Measurements from ENCODE around the gene CECR2.
"Not testable (repeated sequence)": the region's sequence is repeated elsewhere in the genome, so short reads cannot be mapped to it uniquely, and the experiment has no call there.

Gene CECR2

DNA sequence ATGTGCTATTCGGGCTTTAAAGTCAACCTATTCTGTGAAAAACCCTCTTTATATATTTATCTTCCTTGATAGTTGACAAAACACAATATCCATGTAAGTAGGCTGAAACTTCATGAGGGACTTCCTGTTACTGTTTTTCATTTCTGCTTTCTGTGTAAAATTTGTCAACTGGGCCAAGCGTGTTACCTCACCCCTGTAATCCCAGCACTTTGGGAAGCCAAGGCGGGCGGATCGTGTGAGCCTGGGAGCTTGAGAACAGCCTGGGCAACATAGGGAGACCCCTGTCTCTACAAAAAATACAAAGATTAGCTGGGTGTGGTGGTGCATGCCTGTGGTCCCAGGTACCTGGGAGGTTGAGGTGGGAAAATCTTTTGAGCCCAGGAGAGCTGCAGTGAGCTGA, 127.6 kb downstream of the CECR2 start:
- ATAC-seq (ENCODE audit: low read depth) (no peak), DNase-seq (ENCODE audit: low spot score in 2 of 2) (no peak)
- H3K27me3 Mint-ChIP-seq = no peaks in the 10 kb centered on the region
- no peaks in the 10 kb centered on the region for H3K36me3 Mint-ChIP-seq
- H3K4me3 Mint-ChIP-seq = no peak overlapping the region
- H3K4me1 Mint-ChIP-seq = peaks cover 8% of the 10 kb centered on the region
- no peaks in the 10 kb centered on the region for H3K9me3 Mint-ChIP-seq
- no peak overlapping the region for H3K27ac Mint-ChIP-seq

DNA sequence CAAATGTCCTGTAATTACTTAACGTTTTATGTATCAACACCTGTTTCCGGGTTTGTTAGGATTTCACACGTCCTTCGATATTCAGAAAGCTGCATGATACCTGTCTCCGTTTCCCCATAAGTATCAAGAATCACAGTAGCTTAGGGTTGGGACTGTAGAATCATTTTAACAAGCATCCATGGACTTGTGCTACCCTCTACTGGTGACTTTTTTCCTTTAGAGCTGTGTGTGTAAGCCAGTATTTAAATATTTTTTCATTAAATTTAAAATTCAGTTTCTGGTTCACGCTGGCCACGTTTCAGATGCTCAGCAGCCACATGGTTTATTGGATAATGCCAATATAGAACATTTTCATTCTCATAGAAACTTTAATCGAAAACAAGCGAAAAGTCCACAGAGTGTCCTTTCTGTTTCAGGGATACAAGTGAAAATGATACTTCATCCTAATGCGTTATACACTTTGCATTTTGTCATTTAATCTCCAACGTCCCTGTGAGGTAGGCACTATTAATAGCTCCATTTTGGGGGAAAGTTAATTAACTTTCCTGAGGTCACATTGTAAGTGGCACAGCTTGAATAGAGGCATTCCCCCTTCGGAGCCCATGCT, 132.5 kb downstream of the CECR2 start:
- Mint-ChIP-seq H3K9me3 (no peaks in the 10 kb centered on the region), H3K4me1 (peaks cover 5% of the 10 kb centered on the region), H3K27ac (no peak overlapping the region), H3K27me3 (peaks cover 3% of the 10 kb centered on the region), H3K36me3 (no peaks in the 10 kb centered on the region), H3K4me3 (no peak overlapping the region)
- DNase-seq (ENCODE audit: low spot score in 2 of 2) = peak; percentile 32 to 69
- peak; percentile 94 for ATAC-seq (ENCODE audit: low read depth)

DNA sequence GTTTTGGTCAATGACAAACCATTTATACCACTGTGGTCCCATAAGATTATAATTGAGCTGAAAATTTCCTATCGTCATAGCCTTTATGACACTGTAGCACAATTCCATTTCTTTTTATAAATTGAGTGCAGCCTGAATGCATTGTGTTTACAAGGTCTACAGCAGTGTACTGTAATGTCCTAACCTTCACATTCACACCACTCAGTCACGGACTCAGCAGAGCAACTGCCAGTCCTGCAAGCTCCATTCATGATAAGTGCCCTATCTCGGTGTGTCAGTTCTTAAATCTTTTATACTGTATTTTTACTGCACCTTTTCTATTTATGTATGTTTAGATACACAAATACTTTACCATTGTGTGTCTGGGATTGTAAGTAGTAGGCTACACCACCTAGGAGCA, 138.8 kb downstream of the CECR2 start:
- Mint-ChIP-seq H3K27me3 (peaks cover 8% of the 10 kb centered on the region), H3K36me3 (no peaks in the 10 kb centered on the region), H3K9me3 (no peaks in the 10 kb centered on the region), H3K27ac (no peak overlapping the region), H3K4me1 (no peaks in the 10 kb centered on the region), H3K4me3 (no peak overlapping the region)
- DNase-seq (ENCODE audit: low spot score in 2 of 2) (no peak), ATAC-seq (ENCODE audit: low read depth) (no peak)

DNA sequence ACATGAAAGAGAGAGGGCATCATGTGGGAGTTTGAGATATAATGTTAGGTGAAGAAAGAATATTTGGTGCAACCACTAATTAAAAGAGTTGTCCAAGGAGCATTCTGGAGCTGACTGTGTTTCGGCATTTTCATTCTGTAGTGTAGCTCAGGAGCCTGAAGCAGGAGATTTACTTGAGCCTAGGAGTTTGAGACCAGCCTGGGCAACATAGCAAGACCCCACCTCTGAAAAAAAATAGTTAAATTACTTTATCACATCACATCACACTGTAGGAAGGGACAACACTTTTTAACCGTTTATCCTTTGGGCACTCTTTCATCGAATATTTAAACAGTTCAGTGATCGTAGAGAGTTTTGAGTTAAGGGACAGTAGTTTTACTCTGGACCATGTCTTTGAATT, 143.7 kb downstream of the CECR2 start:
- ATAC-seq (ENCODE audit: low read depth) = no peak
- DNase-seq (ENCODE audit: low spot score in 2 of 2) = no peak
- H3K27me3 Mint-ChIP-seq = peaks cover 12% of the 10 kb centered on the region
- no peaks in the 10 kb centered on the region for H3K9me3 Mint-ChIP-seq
- no peaks in the 10 kb centered on the region for H3K36me3 Mint-ChIP-seq
- no peak overlapping the region for H3K4me3 Mint-ChIP-seq
- H3K4me1 Mint-ChIP-seq = no peaks in the 10 kb centered on the region
- H3K27ac Mint-ChIP-seq = no peak overlapping the region

DNA sequence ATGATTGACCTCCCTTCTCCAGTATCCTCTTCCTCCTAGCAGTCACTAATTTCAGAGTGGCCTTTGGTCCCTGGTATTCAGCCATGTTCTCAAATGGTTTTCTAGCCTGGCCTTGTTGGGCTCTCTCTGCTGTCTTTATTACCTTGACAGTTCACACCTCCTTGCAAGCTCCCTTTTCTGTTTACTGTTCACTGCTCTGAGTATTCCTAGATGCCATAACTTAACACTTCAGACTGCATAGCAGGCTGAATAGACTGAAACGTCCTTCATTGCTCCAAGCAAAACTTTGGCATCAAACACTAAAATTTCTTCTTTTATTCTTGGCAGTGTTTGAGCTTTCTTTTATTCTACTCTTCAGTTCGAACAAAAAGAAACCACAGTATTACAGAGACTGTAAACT, 144.4 kb downstream of the CECR2 start:
- DNase-seq (ENCODE audit: low spot score in 2 of 2) (no peak), ATAC-seq (ENCODE audit: low read depth) (no peak)
- Mint-ChIP-seq H3K27ac (no peak overlapping the region), H3K4me1 (no peaks in the 10 kb centered on the region), H3K4me3 (no peak overlapping the region), H3K36me3 (no peaks in the 10 kb centered on the region), H3K9me3 (no peaks in the 10 kb centered on the region), H3K27me3 (peaks cover 17% of the 10 kb centered on the region)

DNA sequence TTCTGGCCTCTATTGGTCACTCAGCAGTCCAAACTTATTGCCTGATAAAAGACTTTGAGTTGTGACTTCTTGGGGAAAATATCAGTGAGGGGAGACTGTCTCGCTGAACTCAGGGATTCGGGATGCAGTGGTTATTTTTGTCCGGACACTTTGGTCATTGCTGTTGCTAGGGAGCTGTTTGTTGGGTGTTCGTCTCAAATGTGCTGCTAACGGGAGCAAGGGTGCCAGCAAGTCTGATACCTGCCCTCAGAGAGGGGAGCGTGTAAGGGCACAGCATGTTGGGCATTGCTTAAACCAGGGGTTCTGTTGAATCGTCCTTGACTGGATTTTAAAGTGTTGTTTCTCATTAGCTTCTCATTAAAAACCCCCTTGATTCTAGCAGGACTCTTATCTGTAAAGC, 144.8 kb downstream of the CECR2 start:
- no peak for DNase-seq (ENCODE audit: low spot score in 2 of 2)
- ATAC-seq (ENCODE audit: low read depth) = no peak
- Mint-ChIP-seq H3K9me3 (no peaks in the 10 kb centered on the region), H3K36me3 (no peaks in the 10 kb centered on the region), H3K4me1 (no peaks in the 10 kb centered on the region), H3K27me3 (peaks cover 20% of the 10 kb centered on the region), H3K4me3 (no peak overlapping the region), H3K27ac (no peak overlapping the region)

DNA sequence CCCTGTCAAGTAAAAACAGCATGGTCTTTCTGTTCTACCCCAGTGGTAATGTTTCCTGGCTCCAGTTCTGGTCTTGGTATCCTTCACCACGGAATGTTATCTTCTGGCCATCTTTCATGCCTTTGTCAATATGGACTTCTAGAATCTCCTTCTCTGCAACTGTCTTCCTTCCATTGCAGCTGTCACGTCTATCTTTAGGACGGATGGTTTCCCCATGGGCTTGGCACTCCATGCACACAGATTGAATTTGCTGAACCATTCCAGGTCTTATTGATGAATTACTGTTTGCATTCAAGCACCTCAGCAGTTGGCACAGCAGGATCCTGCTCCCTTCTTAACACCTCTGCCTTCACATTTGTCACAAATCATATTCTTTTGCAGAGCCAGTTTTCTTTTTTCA, 149.1 kb downstream of the CECR2 start:
- no peaks in the 10 kb centered on the region for H3K4me1 Mint-ChIP-seq
- no peak for ATAC-seq (ENCODE audit: low read depth)
- no peaks in the 10 kb centered on the region for H3K36me3 Mint-ChIP-seq
- peaks cover 20% of the 10 kb centered on the region for H3K27me3 Mint-ChIP-seq
- no peaks in the 10 kb centered on the region for H3K9me3 Mint-ChIP-seq
- no peak overlapping the region for H3K27ac Mint-ChIP-seq
- DNase-seq (ENCODE audit: low spot score in 2 of 2) = no peak
- H3K4me3 Mint-ChIP-seq = no peak overlapping the region

DNA sequence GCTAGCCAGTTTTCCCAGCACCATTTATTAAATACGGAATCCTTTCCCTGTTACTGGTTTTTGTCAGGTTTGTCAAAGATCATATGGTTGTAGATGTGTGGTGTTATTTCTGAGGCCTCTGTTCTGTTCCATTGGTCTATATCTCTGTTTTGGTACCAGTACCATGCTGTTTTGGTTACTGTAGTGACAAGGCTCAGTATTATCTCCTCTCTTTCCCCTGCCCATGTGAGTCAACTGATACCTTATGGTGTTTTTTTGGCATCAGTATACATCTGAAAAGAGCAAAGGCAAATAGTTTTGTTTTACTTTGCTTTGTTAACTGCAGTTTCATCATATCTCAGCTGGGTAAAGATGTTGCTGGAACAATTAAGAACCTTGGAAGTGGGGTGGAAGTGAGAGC, 152.7 kb downstream of the CECR2 start:
- peaks cover 21% of the 10 kb centered on the region for H3K27me3 Mint-ChIP-seq
- not testable (repeated sequence) for ATAC-seq (ENCODE audit: low read depth); H3K9me3 Mint-ChIP-seq; H3K4me1 Mint-ChIP-seq; H3K4me3 Mint-ChIP-seq; H3K27ac Mint-ChIP-seq; H3K36me3 Mint-ChIP-seq; DNase-seq (ENCODE audit: low spot score in 2 of 2)

DNA sequence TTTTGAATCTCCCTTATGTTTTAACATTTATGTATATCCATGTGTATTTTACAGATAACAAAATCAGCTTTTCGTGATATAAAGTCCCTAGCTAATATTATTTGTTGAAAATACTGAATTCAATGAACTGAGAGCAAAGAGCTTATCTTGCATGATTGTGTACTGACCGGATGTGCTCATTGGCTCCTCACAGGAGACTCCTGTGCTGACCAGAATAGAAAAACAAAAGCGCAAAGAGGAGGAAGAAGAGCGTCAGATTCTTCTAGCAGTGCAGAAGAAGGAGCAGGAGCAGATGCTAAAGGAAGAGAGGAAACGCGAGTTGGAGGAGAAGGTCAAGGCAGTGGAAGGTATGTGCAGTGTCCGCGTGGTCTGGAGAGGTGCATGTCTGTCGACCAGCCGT, 154.7 kb downstream of the CECR2 start:
- ATAC-seq (ENCODE audit: low read depth) (no peak), DNase-seq (ENCODE audit: low spot score in 2 of 2) (no peak)
- no peaks in the 10 kb centered on the region for H3K36me3 Mint-ChIP-seq
- no peak overlapping the region for H3K27ac Mint-ChIP-seq
- peaks cover 18% of the 10 kb centered on the region for H3K27me3 Mint-ChIP-seq
- peaks cover 4% of the 10 kb centered on the region for H3K4me1 Mint-ChIP-seq
- H3K9me3 Mint-ChIP-seq = no peaks in the 10 kb centered on the region
- H3K4me3 Mint-ChIP-seq = no peak overlapping the region

DNA sequence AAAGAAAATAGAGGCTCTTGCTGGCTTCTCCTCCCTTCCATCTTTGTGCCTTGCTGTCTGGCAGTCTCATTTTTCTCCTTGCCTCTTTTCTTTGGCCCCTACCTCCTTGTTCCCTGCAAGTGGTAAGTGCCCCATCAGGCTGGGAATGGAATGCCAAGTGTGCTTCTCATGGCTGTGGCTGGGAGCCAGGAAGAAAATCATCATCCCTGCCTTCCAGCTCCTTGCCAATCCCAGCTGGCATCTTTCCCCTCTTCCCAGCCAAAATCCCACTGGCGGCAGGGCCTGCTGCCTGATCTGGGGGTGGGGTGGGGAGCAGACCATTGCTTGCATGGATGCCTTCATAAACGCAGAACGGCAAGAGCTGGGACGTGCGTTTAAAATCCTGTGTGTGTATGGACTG, 167.0 kb downstream of the CECR2 start:
- Mint-ChIP-seq H3K4me3 (no peak overlapping the region), H3K9me3 (no peaks in the 10 kb centered on the region), H3K27ac (no peak overlapping the region), H3K36me3 (no peaks in the 10 kb centered on the region), H3K27me3 (no peaks in the 10 kb centered on the region), H3K4me1 (no peaks in the 10 kb centered on the region)
- DNase-seq (ENCODE audit: low spot score in 2 of 2) (no peak), ATAC-seq (ENCODE audit: low read depth) (no peak)

DNA sequence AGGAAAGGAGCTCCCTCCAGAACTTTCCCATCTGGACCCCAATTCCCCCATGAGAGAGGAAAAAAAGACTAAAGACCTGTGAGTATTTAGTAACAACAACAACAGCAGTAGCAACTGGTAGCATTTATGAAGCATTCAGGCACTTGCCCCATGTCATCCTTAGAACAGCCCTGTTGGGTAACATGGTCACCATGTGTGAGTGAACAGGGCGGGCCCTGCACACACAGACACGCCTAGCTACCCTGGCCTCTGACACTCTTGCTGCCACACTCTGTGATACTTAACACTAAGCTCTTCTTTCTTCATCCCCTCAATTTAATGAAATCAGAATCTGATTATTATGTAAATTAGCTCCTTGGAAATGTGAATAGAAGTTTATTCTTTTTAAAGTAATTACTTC, 167.9 kb downstream of the CECR2 start:
- Mint-ChIP-seq H3K4me3 (no peak overlapping the region), H3K27me3 (no peaks in the 10 kb centered on the region), H3K4me1 (no peaks in the 10 kb centered on the region), H3K9me3 (no peaks in the 10 kb centered on the region), H3K27ac (no peak overlapping the region), H3K36me3 (no peaks in the 10 kb centered on the region)
- DNase-seq (ENCODE audit: low spot score in 2 of 2) = no peak
- ATAC-seq (ENCODE audit: low read depth) = no peak

DNA sequence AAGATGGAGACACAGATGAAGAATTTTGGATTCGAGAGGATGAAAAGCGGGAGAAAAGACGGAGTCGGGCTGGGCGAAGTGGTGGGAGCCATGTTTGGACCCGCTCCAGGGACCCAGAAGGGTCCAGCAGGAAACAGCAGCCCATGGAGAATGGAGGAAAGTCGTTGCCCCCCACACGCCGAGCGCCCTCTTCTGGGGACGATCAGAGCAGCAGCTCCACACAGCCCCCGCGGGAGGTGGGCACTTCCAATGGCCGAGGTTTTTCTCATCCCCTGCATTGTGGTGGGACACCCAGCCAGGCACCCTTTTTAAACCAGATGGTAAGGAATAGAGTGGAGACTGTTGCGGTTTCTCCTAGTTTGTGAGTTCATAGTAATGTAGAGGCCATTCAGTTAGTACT, 171.2 kb downstream of the CECR2 start:
- H3K27me3 Mint-ChIP-seq = peaks cover 2% of the 10 kb centered on the region
- no peak for ATAC-seq (ENCODE audit: low read depth)
- no peak for DNase-seq (ENCODE audit: low spot score in 2 of 2)
- H3K27ac Mint-ChIP-seq = no peak overlapping the region
- no peaks in the 10 kb centered on the region for H3K4me1 Mint-ChIP-seq
- no peaks in the 10 kb centered on the region for H3K9me3 Mint-ChIP-seq
- no peak overlapping the region for H3K4me3 Mint-ChIP-seq
- H3K36me3 Mint-ChIP-seq = no peaks in the 10 kb centered on the region

DNA sequence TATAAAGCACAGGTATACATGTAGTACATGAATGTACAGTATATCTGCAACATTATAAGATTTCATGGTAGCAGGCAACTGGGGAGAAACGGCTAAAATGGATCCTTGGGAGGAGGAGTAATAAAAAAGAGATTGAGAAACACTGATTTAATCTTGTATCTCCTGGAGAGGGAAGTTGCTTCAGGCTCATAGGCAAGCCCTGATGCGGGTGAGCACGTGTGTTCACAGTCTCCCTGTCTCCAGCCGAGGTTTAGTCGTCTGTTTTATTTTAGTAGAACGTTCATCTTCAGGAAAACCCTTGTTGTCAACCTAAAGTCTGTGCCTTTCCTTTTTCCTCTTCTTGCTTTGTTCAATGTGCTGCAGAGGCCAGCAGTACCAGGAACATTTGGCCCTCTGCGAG, 172.2 kb downstream of the CECR2 start:
- Mint-ChIP-seq H3K4me1 (no peaks in the 10 kb centered on the region), H3K9me3 (no peaks in the 10 kb centered on the region), H3K4me3 (no peak overlapping the region), H3K36me3 (no peaks in the 10 kb centered on the region), H3K27me3 (peaks cover 2% of the 10 kb centered on the region), H3K27ac (no peak overlapping the region)
- ATAC-seq (ENCODE audit: low read depth) (no peak), DNase-seq (ENCODE audit: low spot score in 2 of 2) (no peak)

DNA sequence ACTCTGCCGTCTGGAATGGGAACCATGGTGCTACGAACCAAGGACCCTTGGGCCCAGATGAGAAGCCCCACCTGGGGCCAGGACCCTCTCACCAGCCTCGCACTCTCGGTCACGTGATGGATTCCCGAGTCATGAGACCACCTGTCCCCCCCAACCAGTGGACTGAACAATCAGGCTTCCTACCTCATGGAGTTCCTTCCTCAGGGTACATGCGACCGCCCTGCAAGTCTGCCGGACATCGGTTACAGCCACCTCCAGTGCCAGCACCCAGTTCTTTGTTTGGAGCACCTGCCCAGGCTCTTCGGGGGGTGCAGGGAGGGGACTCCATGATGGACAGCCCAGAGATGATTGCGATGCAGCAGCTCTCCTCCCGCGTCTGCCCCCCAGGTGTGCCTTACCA, 173.2 kb downstream of the CECR2 start:
- Mint-ChIP-seq H3K4me3 (no peak overlapping the region), H3K9me3 (no peaks in the 10 kb centered on the region), H3K4me1 (no peaks in the 10 kb centered on the region), H3K27me3 (peaks cover 2% of the 10 kb centered on the region), H3K27ac (no peak overlapping the region), H3K36me3 (no peaks in the 10 kb centered on the region)
- ATAC-seq (ENCODE audit: low read depth) (no peak), DNase-seq (ENCODE audit: low spot score in 2 of 2) (no peak)

DNA sequence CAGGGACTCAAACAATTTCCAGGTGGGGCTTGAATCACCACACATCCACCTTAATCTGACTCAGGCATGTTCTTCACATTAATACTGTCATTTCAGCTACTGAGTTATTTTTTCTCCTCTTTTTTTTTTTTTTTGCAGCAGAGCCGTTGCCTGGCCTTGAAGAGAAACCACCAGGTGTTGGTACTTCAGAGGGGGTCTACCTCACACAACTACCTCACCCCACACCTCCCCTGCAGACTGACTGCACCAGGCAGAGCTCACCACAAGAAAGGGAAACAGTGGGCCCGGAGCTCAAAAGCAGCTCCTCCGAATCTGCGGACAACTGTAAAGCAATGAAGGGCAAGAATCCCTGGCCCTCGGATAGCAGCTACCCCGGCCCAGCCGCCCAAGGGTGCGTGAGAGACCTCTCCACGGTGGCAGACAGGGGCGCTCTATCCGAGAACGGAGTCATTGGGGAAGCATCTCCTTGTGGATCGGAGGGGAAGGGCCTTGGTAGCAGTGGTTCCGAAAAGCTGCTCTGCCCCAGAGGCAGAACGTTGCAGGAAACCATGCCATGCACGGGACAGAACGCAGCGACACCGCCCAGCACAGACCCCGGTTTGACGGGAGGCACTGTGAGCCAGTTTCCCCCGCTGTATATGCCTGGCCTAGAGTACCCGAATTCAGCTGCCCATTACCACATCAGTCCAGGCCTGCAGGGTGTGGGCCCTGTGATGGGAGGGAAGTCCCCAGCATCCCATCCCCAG, 178.9 kb downstream of the CECR2 start:
- no peaks in the 10 kb centered on the region for H3K9me3 Mint-ChIP-seq
- H3K27ac Mint-ChIP-seq = no peak overlapping the region
- no peak overlapping the region for H3K4me3 Mint-ChIP-seq
- no peak for DNase-seq (ENCODE audit: low spot score in 2 of 2)
- no peak for ATAC-seq (ENCODE audit: low read depth)
- no peaks in the 10 kb centered on the region for H3K36me3 Mint-ChIP-seq
- no peaks in the 10 kb centered on the region for H3K4me1 Mint-ChIP-seq
- no peaks in the 10 kb centered on the region for H3K27me3 Mint-ChIP-seq
